GM12878 (cell line): ENCODE data around the gene MYCBP2. TPM values are rescaled to one million over a fixed set of nuclear protein-coding genes. Genes with fewer than 3 reads are reported as not detected.

ENCODE experiments used
- ATAC-seq: fragments of 200-7000 bp; cut with Tn5 transposase; 3 replicates; pipeline ENCODE4 v1.9.1; 2020; ENCODE audit warnings: mild to moderate bottlenecking, moderate library complexity
- BruUV-seq: library from RNA; stranded (reverse); fragments of 400-500 nt; replicated peaks from 2 replicates; lab custom pipeline; 2021; lab: Mats Ljungman, UMichigan
- CTCF ChIA-PET: fragments of 300-600 bp; sonication (Branson Sonifier 250); formaldehyde crosslinking; extraction: SDS; loops from one replicate; lab custom pipeline; 2021; ENCODE audit warnings: inconsistent platforms; lab: Yijun Ruan, JAX
- POLR2A ChIA-PET: fragments of 350-600 bp; formaldehyde crosslinking; extraction: SDS; loops from one replicate; lab custom pipeline; 2021; ENCODE audit warnings: inconsistent platforms; lab: Charles Lee
- RAD21 ChIA-PET: fragments of 300-600 bp; sonication (Branson Sonifier 250); formaldehyde crosslinking; loops from one replicate; lab custom pipeline; 2023; ENCODE audit warnings: antibody characterized with exemption; ENCODE audit not compliant: unreplicated experiment; lab: Charles Lee
- SMC1A ChIA-PET: fragments of 300-600 bp; sonication (Branson Sonifier 250); formaldehyde crosslinking; loops from one replicate; lab custom pipeline; 2023; ENCODE audit not compliant: unreplicated experiment, uncharacterized antibody; lab: Charles Lee
- DNase-seq: peaks from one replicate; pipeline ENCODE4 v3.0.0-alpha.2; 2011; ENCODE audit warnings: low read depth, low spot score
- FAIRE-seq: peaks from 3 replicates; lab custom pipeline; 2011; peaks lifted over from hg19 to GRCh38; lab: Jason Lieb, UNC
- H2AFZ ChIP-seq: 2 replicates; pipeline ENCODE4 v1.6.0; 2011; ENCODE audit warnings: low read depth, low read length, control low read depth; ENCODE audit not compliant: control insufficient read depth
- H3K27ac ChIP-seq: 2 replicates; pipeline ENCODE4 v1.5.1; 2011; ENCODE audit warnings: control low read depth; ENCODE audit not compliant: control insufficient read depth, insufficient read depth
- H3K27me3 ChIP-seq, 2 experiments: replicated peaks in 1 of 2; 2 replicates each; pipeline versions ENCODE4 v1.6.0 to v1.6.1; 2011; ENCODE audit warnings: low read length in 1 of 2; ENCODE audit not compliant: control insufficient read depth in 2 of 2, insufficient read depth in 2 of 2
- H3K36me3 ChIP-seq, 2 experiments: 2 replicates each; pipeline ENCODE4 v1.5.1; 2011; ENCODE audit warnings: low read length in 1 of 2; ENCODE audit not compliant: control insufficient read depth in 2 of 2, insufficient read depth in 2 of 2
- H3K4me1 ChIP-seq: 2 replicates; pipeline ENCODE4 v1.6.1; 2011; ENCODE audit warnings: mild to moderate bottlenecking, low read length, moderate library complexity, mixed read lengths; ENCODE audit not compliant: control insufficient read depth, insufficient read depth
- H3K4me2 ChIP-seq: 2 replicates; pipeline ENCODE4 v1.6.0; 2011; ENCODE audit warnings: control low read depth; ENCODE audit not compliant: control insufficient read depth, insufficient read depth
- H3K4me3 ChIP-seq: fragments of 200-600 bp; sonication (generic); 2 replicates; pipeline ENCODE4 v1.5.1; 2016
- H3K79me2 ChIP-seq: 2 replicates; pipeline ENCODE4 v1.6.0; 2011; ENCODE audit warnings: low read length; ENCODE audit not compliant: control insufficient read depth, insufficient read depth
- H3K9ac ChIP-seq: 2 replicates; pipeline ENCODE4 v1.8.0; 2011; ENCODE audit warnings: low read length, control low read depth, mixed read lengths; ENCODE audit not compliant: control insufficient read depth, insufficient read depth
- H3K9me3 ChIP-seq: replicated peaks from 3 replicates; pipeline ENCODE4 v1.5.1; 2011; ENCODE audit warnings: mild to moderate bottlenecking, low read length; ENCODE audit not compliant: control insufficient read depth, insufficient read depth
- H4K20me1 ChIP-seq: 2 replicates; pipeline ENCODE4 v1.6.0; 2011; ENCODE audit not compliant: control insufficient read depth, insufficient read depth
- BACH1 ChIP-seq: fragments of 450-650 bp; IDR thresholded peaks from 2 replicates; pipeline ENCODE4 v1.6.1; 2017; ENCODE audit warnings: mild to moderate bottlenecking, borderline replicate concordance
- CHD2 ChIP-seq: IDR thresholded peaks from 2 replicates; pipeline ENCODE4 v1.6.1; 2011; ENCODE audit warnings: low read depth, low read length, improper control_type of control experiment, borderline replicate concordance
- IKZF2 ChIP-seq, 2 experiments: fragments of 450-650 bp; IDR thresholded peaks; 2 replicates each; pipeline ENCODE4 v1.6.1; 2017; ENCODE audit warnings: mild to moderate bottlenecking in 2 of 2, moderate library complexity in 2 of 2
- MEF2A ChIP-seq: IDR thresholded peaks from 2 replicates; pipeline ENCODE4 v1.6.1; 2011; ENCODE audit warnings: low read depth, mild to moderate bottlenecking, low read length, moderate library complexity; ENCODE audit not compliant: insufficient read depth
- MXI1 ChIP-seq: fragments of 150-350 bp; IDR thresholded peaks from 2 replicates; pipeline ENCODE4 v1.6.1; 2011; ENCODE audit warnings: low read depth, mild to moderate bottlenecking, inconsistent platforms, low read length, improper control_type of control experiment
- NR2C2 ChIP-seq: IDR thresholded peaks from 2 replicates; pipeline ENCODE4 v1.6.1; 2011; ENCODE audit warnings: borderline replicate concordance, low read depth; ENCODE audit not compliant: control insufficient read depth, insufficient read length
- ZNF217 ChIP-seq: fragments of 450-650 bp; IDR thresholded peaks from 2 replicates; pipeline ENCODE4 v1.6.1; 2017; ENCODE audit warnings: antibody characterized with exemption, mild to moderate bottlenecking
- WGBS: methylation state at CpG from one replicate; pipeline ENCODE4 v1.1.6; 2016; ENCODE audit warnings: low lambda C conversion rate; ENCODE audit not compliant: insufficient replicate concordance, insufficient coverage; ENCODE audit errors: missing lambda C conversion rate; 5-methylcytosine and 5-hydroxymethylcytosine counted together
- in situ Hi-C: fragments of 300-500 bp; cut with MboI; formaldehyde crosslinking; loops from 9 replicates; pipeline ENCODE4 v1.14.3; 2018; ENCODE audit warnings: mixed read lengths
- intact Hi-C: fragments of 100-400 bp; cut with micrococcal nuclease; formaldehyde crosslinking; loops from one replicate; pipeline ENCODE4 v1.14.2; 2022; ENCODE audit not compliant: unreplicated experiment
- polyA plus RNA-seq, 11 experiments: library from polyadenylated mRNA; depleted of rRNA in 4 of 11; unstranded in 6 of 11; stranded (reverse) in 5 of 11; fragments of >200 nt; fragmentation: Nextera tagmentation in 4 of 11; fragmentation: Illumina TruSeq in 1 of 11; extraction: Ambion mirVana in 4 of 11; extraction: Trizol in 1 of 11; gene quantifications; 1 replicate in 1 of 11; 2 replicates in 10 of 11; pipeline versions ENCODE4 v1.2.1 to v1.2.3, GENCODE V29; 2011 to 2016; ENCODE audit warnings: inconsistent platforms in 2 of 11, missing spikeins in 2 of 11, low read depth in 1 of 11
- total RNA-seq, 4 experiments: library from RNA; depleted of rRNA in 3 of 4; stranded (reverse); fragments of >200 nt in 3 of 4; fragmentation: Illumina TruSeq in 1 of 4; extraction: Trizol in 1 of 4; gene quantifications; 2 replicates each; pipeline versions ENCODE4 v1.2.1 to v1.2.3, GENCODE V29; 2013 to 2021

MYCBP2 gene
- total and polyA plus RNA-seq, 10 of the 15 experiments (the other 5 are each of a cell fraction or from before 2014, with no cell fraction given) = 51.9 to 152 (median 98.2) TPM

- H3K27me3 ChIP-seq = no peaks in the 10 kb centered on the region
- 96% methylated on average over 3 of the region's 3 CpGs for WGBS
- no peak for DNase-seq
- no peaks in the 10 kb centered on the region for H3K4me1 ChIP-seq
- H3K27ac ChIP-seq = no peak overlapping the region
- no peak overlapping the region for H3K4me3 ChIP-seq
- no peaks in the 10 kb centered on the region; the same call in 2 of the 3 replicates for H3K9me3 ChIP-seq
- no peak overlapping the region for H2AFZ ChIP-seq
- no peak for ATAC-seq
- H3K4me2 ChIP-seq = no peak overlapping the region
- ChIA-PET SMC1A (interaction anchor here (1.0 to 4.4 kb wide), 4 partner anchors 15 to 388 kb away, joined by 3 to 30 read pairs (median 5); no protein-coding TSS in a partner anchor), RAD21 (no interaction called here), CTCF (interaction anchor here (0.6 kb wide), 1 partner anchor 200 kb away, joined by 3 read pairs; no protein-coding TSS in a partner anchor), POLR2A (no interaction called here)
- no peak for TF ChIP-seq CHD2
- intact Hi-C loops = no loop called here
- peaks cover 0 to 9% of the 10 kb centered on the region in 2 experiments; a peak in 3 of 4 replicates for H3K36me3 ChIP-seq
- H3K79me2 ChIP-seq = no peaks in the 10 kb centered on the region
- no peak overlapping the region for H3K9ac ChIP-seq
- H4K20me1 ChIP-seq = no peaks in the 10 kb centered on the region
- no peak for FAIRE-seq
- no TSS peak for BruUV-seq
- in situ Hi-C loops = no loop called here
Measured at GRCh38 chr13:77118134-77118533, 208.8 kb downstream of the MYCBP2 start.

- RAD21 ChIA-PET = no interaction called here
- no peaks in the 10 kb centered on the region for H3K27me3 ChIP-seq
Measured at GRCh38 chr13:77114271-77114670, 212.6 kb downstream of the MYCBP2 start.

More at GRCh38 chr13:77114271-77114670, 212.6 kb downstream of the MYCBP2 start:
- Histone ChIP-seq H3K27ac (no peak overlapping the region), H4K20me1 (no peaks in the 10 kb centered on the region), H2AFZ (no peak overlapping the region), H3K9ac (no peak overlapping the region), H3K9me3 (no peaks in the 10 kb centered on the region; the same call in 2 of the 3 replicates), H3K4me3 (no peak overlapping the region), H3K4me2 (no peak overlapping the region), H3K36me3 (peaks cover 0 to 9% of the 10 kb centered on the region in 2 experiments; a peak in 3 of 4 replicates), H3K4me1 (no peaks in the 10 kb centered on the region), H3K79me2 (no peaks in the 10 kb centered on the region)
- ChIA-PET SMC1A (interaction anchor here (0.9 to 1.7 kb wide), 6 partner anchors 9 to 158 kb away, joined by 3 to 6 read pairs (median 4); no protein-coding TSS in a partner anchor), CTCF (no interaction called here), POLR2A (interaction anchor here (0.6 kb wide), 1 partner anchor 738 kb away, joined by 9 read pairs; no protein-coding TSS in a partner anchor)
- no peak for TF ChIP-seq BACH1
- no peak for TF ChIP-seq MXI1
- TF ChIP-seq ZNF217 = no peak
- TF ChIP-seq IKZF2 (IDR thresholded peaks at IDR 0.05) = no peak
- TF ChIP-seq NR2C2 = no peak
- no peak for TF ChIP-seq MEF2A
- in situ Hi-C loops = no loop called here
- FAIRE-seq (no peak), DNase-seq (no peak), ATAC-seq (no peak)
- no TSS peak for BruUV-seq
- intact Hi-C loops = no loop called here
